Measurements from ENCODE around the gene XXYLT1. TPM values are rescaled to one million over a fixed set of nuclear protein-coding genes. Genes with fewer than 3 reads are reported as not detected.

The XXYLT1 gene
- total RNA-seq, 1 donor from 2014 or later, result 25.4 TPM

GRCh38 chr3:195285372-195285771 is 14.4 kb upstream of the XXYLT1 start:
- no peaks in the 10 kb centered on the region for H3K9me3 Mint-ChIP-seq (ENCODE audit: low read depth)
- no peak for TF ChIP-seq CTCF (IDR thresholded peaks at IDR 0.05; ENCODE audit: unreplicated experiment)

GRCh38 chr3:195284842-195285241 is 13.9 kb upstream of the XXYLT1 start:
- Mint-ChIP-seq H3K27me3 (peaks cover 9% of the 10 kb centered on the region), H3K4me1 (ENCODE audit: low read depth) (peaks cover 24% of the 10 kb centered on the region), H3K4me3 (ENCODE audit: low read depth) (peak overlapping the region; percentile 33), H3K27ac (no peak overlapping the region), H3K36me3 (ENCODE audit: insufficient read depth) (peaks cover 14% of the 10 kb centered on the region), H3K9me3 (ENCODE audit: low read depth) (no peaks in the 10 kb centered on the region)
- DNase-seq (ENCODE audit: low spot score, unreplicated experiment), result no peak
- no peak for TF ChIP-seq CTCF (IDR thresholded peaks at IDR 0.05; ENCODE audit: unreplicated experiment)

More at GRCh38 chr3:195285372-195285771, 14.4 kb upstream of the XXYLT1 start:
- Mint-ChIP-seq H3K27ac (no peak overlapping the region), H3K4me1 (ENCODE audit: low read depth) (peaks cover 24% of the 10 kb centered on the region), H3K27me3 (peaks cover 9% of the 10 kb centered on the region), H3K4me3 (ENCODE audit: low read depth) (peak overlapping the region; percentile 33), H3K36me3 (ENCODE audit: insufficient read depth) (peaks cover 17% of the 10 kb centered on the region)
- DNase-seq (ENCODE audit: low spot score, unreplicated experiment), result no peak

GRCh38 chr3:195282961-195283360 is 12.0 kb upstream of the XXYLT1 start:
- TF ChIP-seq CTCF (IDR thresholded peaks at IDR 0.05; ENCODE audit: unreplicated experiment), result no peak
- Mint-ChIP-seq H3K4me1 (ENCODE audit: low read depth) (peaks cover 25% of the 10 kb centered on the region), H3K9me3 (ENCODE audit: low read depth) (no peaks in the 10 kb centered on the region), H3K36me3 (ENCODE audit: insufficient read depth) (peaks cover 7% of the 10 kb centered on the region), H3K27me3 (peaks cover 9% of the 10 kb centered on the region), H3K4me3 (ENCODE audit: low read depth) (no peak overlapping the region), H3K27ac (peak overlapping the region; percentile 62)
- no peak for DNase-seq (ENCODE audit: low spot score, unreplicated experiment)

- no peak for TF ChIP-seq CTCF (IDR thresholded peaks at IDR 0.05; ENCODE audit: unreplicated experiment)
- no peak overlapping the region for H3K27ac Mint-ChIP-seq
- no peaks in the 10 kb centered on the region for H3K27me3 Mint-ChIP-seq
- H3K36me3 Mint-ChIP-seq (ENCODE audit: insufficient read depth), result no peaks in the 10 kb centered on the region
- no peak for DNase-seq (ENCODE audit: low spot score, unreplicated experiment)
- no peak overlapping the region for H3K4me3 Mint-ChIP-seq (ENCODE audit: low read depth)
- no peaks in the 10 kb centered on the region for H3K9me3 Mint-ChIP-seq (ENCODE audit: low read depth)
- H3K4me1 Mint-ChIP-seq (ENCODE audit: low read depth), result peaks cover 14% of the 10 kb centered on the region
Measured at GRCh38 chr3:195274259-195274966, 3.5 kb upstream of the XXYLT1 start.

GRCh38 chr3:195271410-195272243 is 668 bp upstream of the XXYLT1 start:
- Mint-ChIP-seq H3K9me3 (ENCODE audit: low read depth) (no peaks in the 10 kb centered on the region), H3K27ac (peak overlapping the region; percentile 86), H3K36me3 (ENCODE audit: insufficient read depth) (peaks cover 5% of the 10 kb centered on the region), H3K4me3 (ENCODE audit: low read depth) (peak overlapping the region; percentile 81), H3K27me3 (no peaks in the 10 kb centered on the region), H3K4me1 (ENCODE audit: low read depth) (peaks cover 14% of the 10 kb centered on the region)
- TF ChIP-seq CTCF (IDR thresholded peaks at IDR 0.05; ENCODE audit: unreplicated experiment), result peak; percentile 99
- DNase-seq (ENCODE audit: low spot score, unreplicated experiment), result peak; percentile 84

Measured in progenitor cell of endocrine pancreas (in vitro differentiated cells).